HuH-7 (cell line): Measurements from ENCODE around the gene RBM47.
"Not testable (repeated sequence)": the region's sequence is repeated elsewhere in the genome, so short reads cannot be mapped to it uniquely, and the experiment has no call there.

Source experiments
- DNase-seq: peaks from one replicate; pipeline ENCODE4 v3.0.0; 2011; ENCODE audit warnings: low spot score

The RBM47 gene

DNA sequence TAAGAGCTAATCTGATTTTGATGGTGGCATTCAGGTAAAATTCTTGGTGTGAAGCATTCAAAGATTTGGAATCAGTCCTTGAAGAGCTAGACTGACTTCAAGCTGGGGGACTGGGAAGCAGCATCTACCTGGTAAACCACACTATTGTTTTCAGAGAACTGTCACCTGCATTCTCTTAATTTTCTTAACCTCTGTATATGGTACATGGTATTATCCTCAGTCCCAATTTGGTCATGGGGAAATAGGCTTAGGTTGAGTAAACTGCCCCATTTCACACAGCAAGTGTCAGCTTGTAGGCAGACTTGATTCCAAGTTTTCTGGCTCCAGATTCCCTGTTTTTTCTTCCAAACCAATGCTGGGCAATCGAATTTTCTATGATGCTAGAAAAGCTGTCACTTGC lies 190.1 kb downstream of the RBM47 start:
- no peak for DNase-seq

DNA sequence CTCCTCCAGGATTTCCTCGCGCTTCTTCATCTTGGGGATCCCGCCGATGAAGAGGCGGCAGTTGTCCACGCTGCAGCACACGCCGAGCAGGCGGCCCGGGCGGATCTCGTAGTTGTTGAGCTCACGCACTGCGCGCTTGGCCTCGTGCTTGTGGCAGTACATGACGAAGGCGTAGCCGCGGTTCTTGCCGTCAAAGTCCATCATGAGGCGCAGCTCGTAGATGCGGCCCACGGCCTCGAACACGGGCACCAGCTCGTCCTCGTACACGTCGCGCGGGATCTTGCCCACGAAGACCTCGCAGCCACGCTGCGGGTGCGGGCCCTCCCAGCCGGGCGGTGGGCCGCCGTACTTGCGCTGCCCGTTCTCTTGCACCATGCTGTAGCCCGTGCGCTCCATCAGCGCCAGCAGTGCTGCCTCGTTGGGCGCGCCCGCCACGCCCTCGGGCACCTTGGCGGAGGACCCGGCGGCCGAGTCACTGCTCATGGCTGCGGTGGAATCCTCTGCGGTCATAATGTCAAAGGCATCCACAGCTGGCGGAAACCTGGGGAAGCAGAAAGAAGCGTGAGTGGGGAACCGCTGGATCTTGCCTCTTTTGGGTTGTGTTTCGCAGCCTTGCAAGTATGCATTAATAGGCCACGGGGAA lies 191.2 kb downstream of the RBM47 start:
- no peak for DNase-seq

DNA sequence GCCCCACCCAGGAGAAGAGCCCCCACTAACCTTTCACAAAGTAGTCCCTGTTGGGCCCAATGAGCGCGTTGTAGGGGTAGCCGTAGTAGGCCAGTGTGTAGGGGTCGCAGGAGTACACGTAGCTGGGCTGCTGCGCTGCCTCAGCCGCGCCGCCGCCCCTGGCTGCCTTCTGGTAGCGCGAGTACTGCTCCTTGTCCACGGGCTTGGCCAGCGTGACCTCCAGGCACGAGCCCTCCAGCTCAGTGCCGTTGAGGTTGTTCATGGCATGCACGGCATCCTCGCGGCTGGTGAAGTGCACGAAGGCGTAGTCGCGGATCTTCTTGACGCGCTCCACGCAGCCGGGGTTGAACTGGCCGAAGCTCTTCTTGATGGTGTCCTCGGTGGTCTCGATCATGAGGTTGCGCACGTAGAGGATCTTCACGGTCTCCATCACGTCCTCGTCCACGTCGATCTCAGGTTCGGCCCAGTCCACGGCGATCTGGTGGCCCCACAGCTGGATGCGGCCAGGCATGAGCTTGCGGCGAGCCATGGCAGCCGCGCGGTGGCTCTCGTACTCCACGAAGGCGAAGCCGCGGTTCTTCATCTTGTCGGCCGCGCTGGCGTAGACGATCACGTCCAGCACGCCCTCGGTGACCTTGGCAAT lies 191.8 kb downstream of the RBM47 start:
- no peak for DNase-seq

DNA sequence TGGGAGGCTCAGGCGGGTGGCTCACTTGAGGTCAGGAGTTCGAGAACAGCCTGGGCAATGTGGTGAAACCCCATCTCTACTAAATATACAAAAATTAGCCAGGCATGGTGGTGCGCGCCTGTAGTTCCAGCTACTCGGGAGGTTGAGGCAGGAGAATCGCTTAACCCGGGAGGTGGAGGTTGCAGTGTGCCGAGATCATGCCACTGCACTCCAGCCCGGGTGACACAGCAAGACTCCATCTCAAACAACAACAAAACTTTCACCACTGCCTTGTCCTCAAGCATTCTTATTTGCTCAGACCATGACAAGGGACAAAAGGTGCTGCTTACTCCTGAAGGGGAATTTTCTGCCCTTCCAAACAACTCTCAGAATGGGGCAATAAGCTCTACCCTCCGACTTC lies 194.4 kb downstream of the RBM47 start:
- not testable (repeated sequence) for DNase-seq

DNA sequence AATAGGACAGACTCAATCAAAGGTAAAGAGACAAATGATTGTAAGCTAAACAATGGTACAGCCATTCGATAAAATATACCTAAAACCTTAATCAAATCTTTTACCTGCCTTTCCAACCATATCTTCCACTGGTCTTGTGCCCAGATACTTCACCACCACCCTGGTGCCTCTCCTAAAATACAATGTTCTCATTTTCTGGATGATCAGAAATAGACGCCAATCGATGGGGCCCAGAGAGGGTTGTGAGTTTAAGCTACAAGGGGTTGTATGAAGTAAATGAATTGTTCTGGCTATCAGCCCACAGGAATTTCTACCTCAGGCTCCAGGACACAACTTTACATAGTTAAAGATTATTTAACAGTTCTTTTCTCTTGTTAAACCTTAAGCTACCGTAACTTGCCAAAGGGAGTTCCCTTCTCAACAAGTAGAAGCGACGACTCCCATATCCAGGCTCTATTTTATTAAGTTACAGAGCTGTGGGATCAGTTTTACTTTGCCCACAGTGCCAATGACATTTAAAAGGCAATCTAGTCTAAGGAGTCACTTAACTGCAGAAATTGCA lies 195.5 kb downstream of the RBM47 start:
- DNase-seq, result no peak

DNA sequence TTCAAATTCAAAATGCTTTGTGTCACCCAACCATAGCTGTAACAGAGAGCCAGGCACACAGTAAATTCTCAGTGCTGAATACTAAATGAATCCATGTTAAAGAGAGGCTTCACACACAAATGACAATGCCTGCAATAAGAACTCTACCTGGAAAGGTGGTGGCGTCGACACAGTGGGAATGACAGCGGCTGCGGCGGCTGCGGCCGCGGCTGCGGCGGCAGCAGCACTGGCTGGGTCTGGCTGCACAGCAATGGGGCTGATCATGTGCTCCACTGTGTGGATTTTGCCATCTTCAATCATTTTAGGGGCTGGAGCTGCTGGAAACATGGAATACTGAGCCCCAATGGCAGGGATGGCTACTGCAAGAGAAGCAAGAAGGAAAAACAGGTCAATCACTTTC lies 197.2 kb downstream of the RBM47 start:
- DNase-seq, result no peak

DNA sequence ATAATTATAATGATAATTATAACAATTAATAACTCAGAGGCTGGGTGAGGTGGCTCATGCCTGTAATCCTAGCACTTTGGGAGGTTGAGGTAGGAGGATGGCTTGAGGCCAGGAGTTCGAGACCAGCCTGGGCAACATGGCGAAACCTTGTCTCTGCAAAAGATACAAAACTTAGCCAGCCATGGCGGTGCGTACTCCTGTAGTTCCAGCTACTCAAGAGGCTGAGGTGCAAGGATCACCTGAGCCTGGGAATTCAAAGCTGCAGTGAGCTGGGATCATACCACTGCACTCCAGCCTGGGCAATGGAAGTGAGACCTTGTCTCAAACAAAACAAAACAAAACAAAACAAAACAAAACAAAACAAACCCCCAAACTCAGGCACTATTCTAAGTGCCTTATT lies 201.8 kb downstream of the RBM47 start:
- not testable (repeated sequence) for DNase-seq

DNA sequence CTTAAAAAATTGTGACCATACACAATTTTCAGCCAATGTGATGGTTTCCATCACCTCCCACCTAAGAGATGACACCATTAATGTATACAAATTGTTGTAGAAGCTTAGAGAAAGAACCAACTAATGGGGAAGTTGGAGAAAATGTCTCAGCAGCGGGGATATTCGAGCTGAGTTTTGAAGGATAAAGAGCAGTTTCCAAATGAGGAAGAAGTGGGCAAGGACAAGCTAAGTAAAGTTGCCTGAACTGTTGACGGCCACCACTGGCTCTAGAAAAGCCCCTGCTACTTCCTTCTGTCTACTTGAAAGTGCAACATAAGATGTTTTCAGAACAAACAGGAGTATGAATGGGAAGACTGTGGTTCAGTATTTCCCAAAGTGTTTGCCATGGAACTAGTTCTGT lies 202.5 kb downstream of the RBM47 start:
- DNase-seq, result no peak

DNA sequence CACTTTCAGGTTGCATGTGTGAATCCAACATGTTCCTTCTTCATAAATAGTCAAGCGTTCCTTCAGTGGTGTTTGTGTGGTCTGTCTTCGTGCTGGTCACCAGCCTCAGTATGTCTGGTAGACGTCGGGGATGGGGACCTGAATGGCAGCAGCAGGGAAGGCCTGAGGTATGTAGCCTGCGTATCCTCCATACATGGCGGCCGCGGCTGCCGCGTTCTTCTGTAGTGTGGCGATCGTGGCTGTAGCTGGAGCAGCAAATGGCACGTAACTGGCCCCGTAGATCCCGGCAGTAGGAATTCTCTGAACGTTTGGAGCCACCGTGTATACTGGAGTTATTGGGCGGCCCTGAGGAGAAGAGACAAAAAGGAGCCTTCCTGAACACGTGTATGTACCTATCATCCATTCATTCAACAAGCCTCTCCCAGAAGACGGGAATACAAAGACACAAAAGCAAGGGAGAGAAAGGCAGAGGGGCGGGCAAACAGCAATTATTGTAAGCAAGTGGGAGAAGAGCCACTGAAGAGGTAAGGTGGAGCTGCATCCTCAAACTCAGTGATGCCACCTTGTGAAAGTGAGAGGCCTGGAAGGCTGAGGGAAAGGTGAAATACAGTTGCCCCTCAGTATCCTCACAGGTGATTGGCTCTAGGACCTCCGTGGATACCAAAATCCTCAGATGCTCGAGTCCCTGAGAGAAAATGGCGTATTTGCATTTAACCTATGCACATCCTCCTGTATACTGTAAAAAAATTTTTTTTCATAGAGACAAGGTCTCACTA lies 203.7 kb downstream of the RBM47 start:
- no peak for DNase-seq

DNA sequence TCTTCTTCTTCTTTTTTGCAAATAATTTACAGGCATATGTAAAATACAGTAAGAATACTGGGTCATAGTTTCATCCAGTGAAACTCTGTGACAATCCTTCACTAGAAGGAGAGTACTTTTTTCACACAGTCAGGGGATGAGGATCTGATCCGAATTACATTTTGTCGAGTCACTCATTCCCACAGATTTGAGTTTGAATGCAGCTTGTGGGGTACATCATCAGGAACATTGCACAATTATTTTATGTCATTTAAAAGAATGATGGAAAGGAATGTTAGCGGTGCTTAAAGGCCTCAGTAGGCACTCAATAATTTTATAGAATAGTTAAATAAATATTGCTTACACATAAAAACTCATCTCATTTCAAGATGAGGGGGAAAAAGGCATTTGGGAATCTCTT lies 205.9 kb downstream of the RBM47 start:
- DNase-seq, result no peak

DNA sequence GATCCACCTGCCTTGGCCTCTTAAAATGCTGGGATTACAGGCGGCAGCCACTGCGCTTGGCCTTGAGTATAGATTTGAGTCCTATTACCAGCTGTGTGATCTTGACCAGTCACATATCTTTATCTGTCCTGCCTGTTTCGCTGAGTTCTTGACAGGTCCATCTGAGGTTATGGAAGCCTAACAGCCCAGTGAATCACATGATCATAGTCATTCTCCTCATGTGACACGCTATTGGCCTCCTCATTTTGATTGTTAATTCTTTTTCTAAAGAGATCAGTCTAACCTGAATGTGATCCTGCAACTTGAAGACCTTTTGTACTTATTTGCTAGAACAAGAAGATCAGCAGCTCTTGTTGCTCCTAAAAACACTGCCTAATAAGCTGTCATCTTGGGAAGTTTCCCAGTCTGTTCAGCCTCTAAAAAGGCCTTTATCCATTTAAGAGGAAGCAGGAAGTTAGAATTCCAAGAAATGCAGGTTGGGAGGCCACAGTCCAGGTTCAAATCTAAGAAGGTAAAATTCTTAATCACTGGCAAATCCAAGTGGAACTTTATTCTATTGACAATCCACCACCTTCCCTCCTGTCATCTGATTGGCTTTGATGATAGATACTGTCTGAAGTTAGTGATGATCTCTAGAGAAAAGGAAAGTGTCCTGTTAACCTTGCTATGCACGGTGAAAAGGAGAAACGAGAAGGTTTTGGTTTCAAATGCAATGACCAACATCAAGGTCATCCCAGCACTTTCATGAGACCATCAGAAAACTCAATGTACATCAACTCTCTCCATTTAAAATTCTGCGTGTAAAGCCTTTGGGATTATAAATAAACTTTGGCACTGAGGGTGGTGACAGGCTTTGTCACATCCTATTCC lies 207.6 kb downstream of the RBM47 start:
- no peak for DNase-seq

DNA sequence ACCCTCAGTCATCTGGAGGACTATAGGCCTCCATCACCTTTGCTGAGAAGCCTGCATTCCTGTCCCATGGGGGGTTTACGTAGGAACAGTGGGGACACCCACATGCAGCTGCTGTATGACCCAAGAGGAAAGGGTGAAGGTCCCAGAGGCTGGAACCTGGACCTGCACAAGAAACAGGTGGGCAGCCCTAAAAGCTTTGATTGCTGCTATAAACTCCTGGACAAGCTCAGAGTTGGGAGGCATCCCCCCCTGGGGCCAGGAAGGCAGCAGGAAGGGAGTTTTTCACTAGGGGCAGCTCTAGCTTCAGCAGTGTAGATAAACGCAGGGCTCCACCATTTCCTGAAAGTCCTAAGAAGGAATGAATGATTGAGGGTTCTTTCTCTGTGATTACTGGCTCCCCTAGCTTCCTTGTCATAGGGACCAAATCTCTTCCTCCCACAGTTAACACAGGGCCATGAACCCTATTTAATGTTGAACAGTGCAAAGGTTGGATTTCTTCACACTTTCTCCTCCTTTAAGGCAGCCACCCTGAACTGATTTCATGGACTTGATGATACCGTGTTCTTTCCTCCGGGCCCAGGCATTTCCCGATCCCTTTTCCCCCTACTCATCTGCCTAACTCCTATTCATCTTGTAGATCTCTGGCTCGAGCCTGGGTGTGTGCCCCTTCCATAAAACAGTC lies 210.3 kb downstream of the RBM47 start:
- DNase-seq, result no peak

DNA sequence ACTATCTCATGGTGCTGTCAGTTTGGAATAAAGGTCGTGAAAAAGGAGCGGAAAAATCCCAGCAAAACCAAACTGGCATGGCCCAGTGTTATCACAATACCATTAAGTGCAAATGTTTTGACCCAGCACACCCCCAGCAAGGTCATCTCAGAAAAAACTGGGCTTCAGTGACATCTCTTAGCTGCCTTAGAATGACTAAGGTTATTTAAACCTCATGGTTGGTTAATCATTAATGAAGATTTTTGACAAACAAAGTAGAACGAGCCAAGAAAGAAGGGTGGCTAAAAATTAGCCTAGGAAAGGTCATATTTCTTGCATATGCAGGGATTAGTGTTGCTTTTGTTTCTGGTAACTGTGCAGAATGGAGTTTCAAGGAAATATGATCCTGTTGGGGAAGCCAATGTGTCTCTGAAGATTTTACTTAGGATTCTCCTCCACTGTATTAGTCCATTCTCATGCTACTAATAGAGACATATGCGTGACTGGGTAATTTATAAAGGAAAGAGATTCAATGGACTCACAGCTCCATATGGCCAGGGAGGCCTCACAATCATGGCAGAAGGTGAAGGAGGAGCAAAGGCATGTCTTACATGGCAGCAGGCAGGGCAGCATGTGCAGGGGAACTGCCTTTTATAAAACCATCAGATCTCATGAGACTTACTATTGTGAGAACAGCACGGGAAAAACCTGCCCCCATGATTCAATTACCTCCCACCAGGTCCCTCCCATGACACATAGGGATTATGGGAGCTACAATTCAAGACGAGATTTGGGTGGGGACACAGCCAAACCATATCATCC lies 211.0 kb downstream of the RBM47 start:
- DNase-seq, result peak; percentile 63

DNA sequence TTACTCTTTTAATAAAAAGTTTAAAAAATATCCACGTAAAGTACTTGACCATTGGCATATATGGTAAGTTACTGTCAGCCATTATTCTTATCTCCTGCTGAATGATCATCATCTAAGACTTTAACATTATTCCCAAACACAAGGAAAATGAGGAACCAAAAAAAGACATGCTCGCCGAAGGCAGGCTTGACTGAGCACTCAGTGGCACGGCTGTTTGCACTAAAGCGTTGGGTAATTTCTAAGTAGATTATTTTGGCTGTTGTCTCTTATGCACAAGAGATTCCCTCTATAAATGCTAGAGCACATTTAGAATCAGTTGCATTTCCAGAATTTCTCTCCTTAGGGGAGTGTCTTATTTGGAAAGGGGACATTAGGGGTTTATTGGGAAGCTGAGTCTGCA lies 211.7 kb downstream of the RBM47 start:
- DNase-seq, result no peak

DNA sequence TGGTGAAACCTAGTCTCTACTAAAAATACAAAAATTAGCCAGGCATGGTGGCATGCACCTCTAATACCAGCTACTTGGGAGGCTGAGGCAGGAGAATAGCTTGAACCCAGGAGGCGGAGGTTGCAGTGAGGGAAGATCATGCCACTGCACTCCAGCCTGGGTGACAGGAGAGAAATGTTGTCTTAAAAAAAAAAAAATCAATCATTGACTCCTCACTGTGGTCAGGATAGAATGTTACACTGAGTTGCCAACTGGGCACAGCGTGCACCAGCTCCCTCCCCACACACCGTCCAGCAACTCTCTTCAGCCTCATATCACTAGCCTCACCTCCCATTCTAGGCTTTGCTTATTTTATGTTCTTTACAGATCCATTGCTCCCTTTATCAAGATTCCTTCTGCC lies 215.0 kb downstream of the RBM47 start:
- DNase-seq, result no peak

DNA sequence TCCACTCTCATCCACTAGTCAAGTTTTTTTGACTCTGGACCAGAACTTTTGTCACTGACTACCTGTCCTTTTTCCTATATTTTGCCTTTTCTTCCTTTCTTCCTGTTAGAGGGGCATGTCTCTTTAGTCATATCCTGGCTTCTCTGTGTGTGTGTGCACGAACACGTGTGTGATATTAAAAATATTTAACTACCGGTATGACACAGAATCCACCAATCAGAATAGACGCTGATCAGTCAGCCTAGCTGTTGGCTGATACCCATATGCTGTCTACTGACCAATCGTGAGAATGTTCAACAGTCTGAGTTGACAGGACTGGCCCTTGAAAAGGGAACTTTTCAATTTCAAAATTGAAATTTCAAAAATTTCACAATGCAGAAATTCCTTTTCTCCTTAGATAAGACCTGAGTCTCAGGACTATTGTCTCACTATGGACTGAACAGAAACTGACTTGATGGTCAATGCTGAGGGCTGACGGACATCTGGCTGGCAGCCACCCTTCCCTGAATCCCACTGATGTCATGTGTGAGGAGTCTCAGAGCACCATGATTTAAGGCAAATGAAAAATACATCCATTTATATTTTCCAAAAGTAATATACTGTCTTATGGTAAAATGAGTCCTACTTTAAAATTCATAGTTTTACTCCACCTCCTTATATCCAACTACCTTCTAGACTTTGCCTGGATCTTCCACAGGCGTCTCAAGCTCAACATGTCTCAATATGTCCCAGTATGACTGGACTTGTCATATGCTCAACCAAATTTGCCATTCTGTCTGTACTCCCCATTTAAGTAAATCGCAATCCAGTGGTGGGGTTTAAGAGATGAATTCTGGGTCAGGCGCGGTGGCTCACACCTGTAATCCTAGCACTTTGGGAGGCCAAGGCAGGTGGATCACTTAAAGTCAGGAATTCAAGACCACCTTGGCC lies 216.5 kb downstream of the RBM47 start:
- no peak for DNase-seq

DNA sequence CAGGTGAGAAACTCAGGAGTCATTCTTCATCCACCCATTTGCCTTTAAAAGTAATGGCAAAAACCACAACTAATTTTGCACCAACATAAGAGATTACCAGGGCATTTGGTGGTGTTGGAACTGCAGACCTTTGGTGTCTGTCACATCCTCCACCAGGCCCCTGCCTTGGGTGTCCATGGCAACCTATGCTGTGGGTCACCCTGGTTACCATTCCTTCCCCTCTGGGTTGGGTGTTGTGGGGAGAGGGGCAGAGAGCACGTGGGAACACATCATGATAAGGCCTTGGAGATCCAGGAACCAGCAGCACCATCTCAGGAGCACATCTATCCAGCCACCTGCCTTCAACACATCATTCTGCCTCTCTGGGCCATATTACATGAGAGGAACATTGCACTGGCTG lies 217.3 kb downstream of the RBM47 start:
- no peak for DNase-seq

DNA sequence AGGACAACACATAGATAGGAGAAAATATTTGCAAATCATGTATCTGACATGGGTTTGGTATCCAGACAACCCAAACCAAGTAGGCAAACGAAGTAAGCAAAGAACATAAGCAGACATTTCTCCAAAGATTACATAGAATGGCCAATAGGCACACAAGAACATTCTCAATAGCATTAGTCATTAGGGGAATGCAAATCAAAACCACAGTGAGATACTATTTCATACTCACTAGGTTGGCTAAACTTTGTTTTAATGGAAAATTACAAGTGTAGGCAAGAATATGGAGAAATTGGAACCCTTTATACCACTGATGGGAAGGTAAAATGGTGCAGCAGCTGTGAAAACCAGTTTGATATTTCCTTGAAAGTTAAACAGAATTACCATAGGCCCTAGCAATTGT lies 219.8 kb downstream of the RBM47 start:
- DNase-seq, result no peak

DNA sequence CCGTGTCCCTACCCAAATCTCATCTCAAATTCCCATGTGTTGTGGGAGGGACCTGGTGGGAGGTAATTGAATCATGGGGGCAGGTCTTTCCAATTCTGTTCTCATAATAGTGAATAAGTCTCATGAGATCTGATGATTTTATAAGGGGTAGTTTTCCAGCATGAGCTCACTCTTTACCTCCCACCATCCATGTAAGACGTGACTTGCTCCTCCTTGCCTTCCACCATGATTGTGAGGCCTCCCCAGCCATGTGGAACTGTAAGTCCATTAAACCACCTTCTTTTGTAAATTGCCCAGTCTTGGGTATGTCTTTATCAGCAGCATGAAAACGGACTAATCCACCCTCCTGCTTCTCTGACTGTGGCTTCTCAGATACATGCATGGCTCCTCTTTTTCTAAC lies 222.2 kb downstream of the RBM47 start:
- DNase-seq, result not testable (repeated sequence)

DNA sequence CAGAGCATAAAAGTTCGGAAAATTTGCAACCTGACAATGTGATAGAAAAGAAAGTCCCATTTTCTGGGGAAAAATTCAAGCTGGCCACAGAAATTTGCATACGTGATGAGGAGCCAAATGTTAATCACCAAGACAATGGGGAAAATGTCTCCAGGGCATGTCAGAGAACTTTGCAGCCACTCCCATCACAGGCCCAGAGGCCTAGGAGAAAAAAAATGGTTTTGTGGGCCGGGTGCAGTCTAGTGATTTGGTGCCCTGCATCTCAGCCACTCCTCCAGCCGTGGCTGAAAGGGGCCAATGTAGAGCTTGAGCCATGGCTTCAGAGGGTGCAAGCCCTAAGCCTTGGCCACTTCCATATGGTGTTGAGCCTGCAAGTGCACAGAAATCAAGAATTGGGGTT lies 223.3 kb downstream of the RBM47 start:
- DNase-seq, result no peak
